H1 (cell line): Measurements from ENCODE around the gene ZNF446. TPM values are rescaled to one million over a fixed set of nuclear protein-coding genes. Genes with fewer than 3 reads are reported as not detected.

Experiments used
- GABPA ChIP-seq: IDR thresholded peaks from 2 replicates; pipeline ENCODE4 v1.6.1; 2011; ENCODE audit warnings: mild to moderate bottlenecking, low read length, moderate library complexity, borderline replicate concordance; ENCODE audit not compliant: insufficient read depth
- POLR2A ChIP-seq, 2 experiments: IDR thresholded peaks; 1 replicate in 1 of 2; 2 replicates in 1 of 2; pipeline ENCODE4 v1.6.1; 2011; ENCODE audit warnings: low read depth in 2 of 2, low read length in 2 of 2, mild to moderate bottlenecking in 2 of 2; ENCODE audit errors: control extremely low read depth in 1 of 2
- TAF1 ChIP-seq: IDR thresholded peaks from 2 replicates; pipeline ENCODE4 v1.6.1; 2011; ENCODE audit warnings: mild to moderate bottlenecking, low read depth, low read length
- TBP ChIP-seq: IDR thresholded peaks from 2 replicates; pipeline ENCODE4 v1.6.1; 2011; ENCODE audit warnings: low read depth, low read length, improper control_type of control experiment
- polyA plus RNA-seq, 7 experiments: library from polyadenylated mRNA; depleted of rRNA in 3 of 7; stranded (reverse) in 5 of 7; unstranded in 2 of 7; fragments of >200 nt in 5 of 7; fragments of 200-250 nt in 2 of 7; gene quantifications; 1 replicate in 5 of 7; 2 replicates in 1 of 7; 4 replicates in 1 of 7; pipeline versions ENCODE4 v1.2.1 to v1.2.3, GENCODE V29; 2011 to 2013; ENCODE audit warnings: missing spikeins in 2 of 7, mixed read lengths in 2 of 7
- total RNA-seq: library from RNA; stranded (reverse); fragmentation: NEBNext Ultra II Directional; extraction: Animal tissue kit (Norgen Biotek cat#: 25700); gene quantifications from 2 replicates; pipeline ENCODE4 v1.2.1, GENCODE V29; 2021
- TF ChIP-seq, protein P1 (sequence below): IDR thresholded peaks from 2 replicates; pipeline ENCODE4 v1.6.1; 2012; ENCODE audit warnings: low read length, inconsistent platforms

The ZNF446 gene
- total and polyA plus RNA-seq, 2 of the 8 experiments (the other 6 are each of a cell fraction or from before 2014, with no cell fraction given): 4.1 to 5.5 TPM

DNA sequence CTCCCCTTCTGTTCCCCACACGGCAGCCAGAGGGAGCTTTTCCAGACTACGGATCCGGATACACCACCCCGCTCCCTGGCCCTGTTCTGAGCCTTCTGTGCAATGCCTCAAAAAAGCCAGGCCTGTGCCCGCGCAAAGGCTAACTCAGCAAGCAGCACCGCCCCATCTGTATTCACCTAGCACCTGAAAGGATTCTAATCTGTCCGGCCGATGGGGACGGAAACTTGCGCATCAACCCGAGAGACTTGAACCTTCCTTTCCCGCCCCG is 42.9 kb downstream of the ZNF446 start (continued):
- TF ChIP-seq, protein P1, sequence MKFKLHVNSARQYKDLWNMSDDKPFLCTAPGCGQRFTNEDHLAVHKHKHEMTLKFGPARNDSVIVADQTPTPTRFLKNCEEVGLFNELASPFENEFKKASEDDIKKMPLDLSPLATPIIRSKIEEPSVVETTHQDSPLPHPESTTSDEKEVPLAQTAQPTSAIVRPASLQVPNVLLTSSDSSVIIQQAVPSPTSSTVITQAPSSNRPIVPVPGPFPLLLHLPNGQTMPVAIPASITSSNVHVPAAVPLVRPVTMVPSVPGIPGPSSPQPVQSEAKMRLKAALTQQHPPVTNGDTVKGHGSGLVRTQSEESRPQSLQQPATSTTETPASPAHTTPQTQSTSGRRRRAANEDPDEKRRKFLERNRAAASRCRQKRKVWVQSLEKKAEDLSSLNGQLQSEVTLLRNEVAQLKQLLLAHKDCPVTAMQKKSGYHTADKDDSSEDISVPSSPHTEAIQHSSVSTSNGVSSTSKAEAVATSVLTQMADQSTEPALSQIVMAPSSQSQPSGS: no peak
- TF ChIP-seq TAF1: peak; percentile 55; the same call in 1 of the 2 replicates
- peak; percentile 13 to 36; a peak in 1 of 3 replicates for TF ChIP-seq POLR2A (IDR thresholded peaks at IDR 0.05; ENCODE audit: control extremely low read depth in 1 of 2, low read depth in 2 of 2, low read length in 2 of 2)
- TF ChIP-seq GABPA: no peak
- TF ChIP-seq TBP: peak; percentile 50
